GM23338 (cell line): ENCODE measurements around the gene TCTA. TPM values are rescaled to one million over a fixed set of nuclear protein-coding genes. Genes with fewer than 3 reads are reported as not detected.

ENCODE experiments used
- ATAC-seq: fragments of 200-7000 bp; cut with Tn5 transposase; 3 replicates; pipeline ENCODE4 v1.9.1; 2020
- DNase-seq: peaks from one replicate; pipeline ENCODE4 v3.0.0-alpha.2; 2015; ENCODE audit warnings: low spot score
- H2AFZ ChIP-seq: fragments of 200-600 bp; sonication (generic); 2 replicates; pipeline ENCODE4 v1.8.0; 2016; ENCODE audit warnings: antibody characterized with exemption, mild to moderate bottlenecking, moderate library complexity
- H3F3A ChIP-seq: fragments of 200-600 bp; sonication (generic); replicated peaks from 2 replicates; pipeline ENCODE4 v1.8.0; 2017; ENCODE audit warnings: antibody characterized with exemption, mixed run types, low read depth
- H3K27ac ChIP-seq: fragments of 200-600 bp; sonication (generic); 2 replicates; pipeline ENCODE4 v1.6.1; 2016; ENCODE audit warnings: low read depth
- H3K27me3 ChIP-seq: fragments of 200-600 bp; sonication (generic); 2 replicates; pipeline ENCODE4 v1.8.0; 2016; ENCODE audit warnings: mild to moderate bottlenecking, mixed run types, moderate library complexity; ENCODE audit not compliant: insufficient read depth
- H3K36me3 ChIP-seq: fragments of 200-600 bp; sonication (generic); 2 replicates; pipeline ENCODE4 v1.8.0; 2016; ENCODE audit warnings: mild to moderate bottlenecking; ENCODE audit not compliant: insufficient read depth
- H3K4me1 ChIP-seq: fragments of 200-600 bp; sonication (generic); 2 replicates; pipeline ENCODE4 v1.8.0; 2016; ENCODE audit warnings: mild to moderate bottlenecking, moderate library complexity; ENCODE audit not compliant: insufficient read depth
- H3K4me2 ChIP-seq: fragments of 200-600 bp; sonication (generic); 2 replicates; pipeline ENCODE4 v1.7.1; 2017; ENCODE audit warnings: mixed run types
- H3K4me3 ChIP-seq: fragments of 200-600 bp; sonication (generic); 2 replicates; pipeline ENCODE4 v1.6.1; 2016; ENCODE audit warnings: mixed run types
- H3K79me2 ChIP-seq: fragments of 200-600 bp; sonication (generic); replicated peaks from 2 replicates; pipeline ENCODE4 v1.8.0; 2017; ENCODE audit warnings: mild to moderate bottlenecking; ENCODE audit not compliant: insufficient read depth
- H3K9me2 ChIP-seq: fragments of 200-600 bp; sonication (generic); 2 replicates; pipeline ENCODE4 v1.8.0; 2017; ENCODE audit not compliant: insufficient read depth
- H4K20me1 ChIP-seq: fragments of 200-600 bp; sonication (generic); replicated peaks from 2 replicates; pipeline ENCODE4 v1.8.0; 2017; ENCODE audit warnings: mild to moderate bottlenecking; ENCODE audit not compliant: insufficient read depth
- H3K27ac Mint-ChIP-seq: 2 replicates; pipeline ENCODE4 v1.8.0; 2020; ENCODE audit warnings: inconsistent platforms, mild to moderate bottlenecking, moderate library complexity, mixed read lengths
- H3K27me3 Mint-ChIP-seq: 3 replicates; pipeline ENCODE4 v1.8.0; 2022; ENCODE audit warnings: low read depth, mild to moderate bottlenecking, moderate library complexity, mixed read lengths, inconsistent platforms; ENCODE audit not compliant: insufficient read depth, poor library complexity
- H3K36me3 Mint-ChIP-seq: 3 replicates; pipeline ENCODE4 v1.8.0; 2021; ENCODE audit warnings: low read depth, mild to moderate bottlenecking, inconsistent platforms, moderate library complexity, mixed read lengths
- H3K4me1 Mint-ChIP-seq: 3 replicates; pipeline ENCODE4 v1.8.0; 2020; ENCODE audit warnings: mild to moderate bottlenecking, inconsistent platforms, mixed read lengths
- H3K4me3 Mint-ChIP-seq: 3 replicates; pipeline ENCODE4 v1.8.0; 2021; ENCODE audit warnings: moderate library complexity, mild to moderate bottlenecking, inconsistent platforms, mixed read lengths
- H3K9me3 Mint-ChIP-seq: 3 replicates; pipeline ENCODE4 v1.8.0; 2020; ENCODE audit warnings: moderate library complexity, mild to moderate bottlenecking, inconsistent platforms, mixed read lengths
- CREB1 ChIP-seq: fragments of 250-450 bp; sonication (Bioruptor Pico); IDR thresholded peaks from 2 replicates; pipeline ENCODE4 v1.5.0; 2020; ENCODE audit warnings: low read depth, mild to moderate bottlenecking, moderate library complexity
- CTCF ChIP-seq, 2 experiments: fragments of 200-600 bp in 1 of 2; sonication (generic) in 1 of 2; conservative IDR thresholded peaks; 2 replicates each; pipeline versions ENCODE4 v1.5.1 to v1.6.1; 2016 to 2017; ENCODE audit warnings: antibody characterized with exemption in 2 of 2, low read depth in 2 of 2, mild to moderate bottlenecking in 2 of 2, moderate library complexity in 1 of 2
- ETS1 ChIP-seq: IDR thresholded peaks from 2 replicates; pipeline ENCODE4 v1.6.1; 2016; ENCODE audit warnings: antibody characterized with exemption
- EZH2 ChIP-seq: fragments of 200-600 bp; sonication (generic); IDR thresholded peaks from one replicate; pipeline ENCODE4 v1.8.0; 2017; ENCODE audit warnings: antibody characterized with exemption, mild to moderate bottlenecking, low read depth; ENCODE audit not compliant: unreplicated experiment
- EZH2phosphoT487 ChIP-seq: fragments of 200-600 bp; sonication (generic); IDR thresholded peaks from one replicate; pipeline ENCODE4 v1.8.1; 2018; ENCODE audit warnings: antibody characterized with exemption; ENCODE audit not compliant: unreplicated experiment
- JUNB ChIP-seq: IDR thresholded peaks from one replicate; pipeline ENCODE4 v1.6.1; 2016; ENCODE audit warnings: antibody characterized with exemption; ENCODE audit not compliant: unreplicated experiment
- NANOG ChIP-seq: IDR thresholded peaks from 2 replicates; pipeline ENCODE4 v1.6.1; 2016; ENCODE audit warnings: antibody characterized with exemption, borderline replicate concordance
- POLR2AphosphoS5 ChIP-seq: IDR thresholded peaks from 2 replicates; pipeline ENCODE4 v1.6.1; 2016; ENCODE audit warnings: antibody characterized with exemption, low read depth
- REST ChIP-seq: IDR thresholded peaks from one replicate; pipeline ENCODE4 v1.6.1; 2018; ENCODE audit warnings: antibody characterized with exemption; ENCODE audit not compliant: unreplicated experiment
- STAT1 ChIP-seq: IDR thresholded peaks from one replicate; pipeline ENCODE4 v1.6.1; 2016; ENCODE audit warnings: antibody characterized with exemption; ENCODE audit not compliant: unreplicated experiment
- ZNF114 ChIP-seq: fragments of 250-450 bp; sonication (Bioruptor Pico); IDR thresholded peaks from 2 replicates; pipeline ENCODE4 v1.5.0; 2020; ENCODE audit warnings: mild to moderate bottlenecking, moderate library complexity
- ZNF331 ChIP-seq: fragments of 250-450 bp; sonication (Bioruptor Pico); IDR thresholded peaks from 2 replicates; pipeline ENCODE4 v1.5.0; 2020; ENCODE audit warnings: low read depth, mild to moderate bottlenecking, moderate library complexity
- ZNF462 ChIP-seq: fragments of 250-450 bp; sonication (Bioruptor Pico); IDR thresholded peaks from 2 replicates; pipeline ENCODE4 v1.5.0; 2020; ENCODE audit warnings: mild to moderate bottlenecking, moderate library complexity
- polyA plus RNA-seq: library from polyadenylated mRNA; unstranded; fragments of >200 nt; fragmentation: Nextera tagmentation; extraction: Ambion mirVana; gene quantifications from 2 replicates; pipeline ENCODE4 v1.2.1, GENCODE V29; 2016
- total RNA-seq: library from RNA; depleted of rRNA; stranded (reverse); fragments of >200 nt; shearing (Covaris generic); gene quantifications from 2 replicates; pipeline ENCODE4 v1.2.3, GENCODE V29; 2014

The TCTA gene
- total and polyA plus RNA-seq, 2 experiments from 2014 or later = 4.0 to 5.0 TPM

- Histone ChIP-seq H4K20me1 (no peaks in the 10 kb centered on the region), H3K4me1 (no peaks in the 10 kb centered on the region), H3K27ac (no peak overlapping the region), H3K9me2 (no peaks in the 10 kb centered on the region), H3K4me2 (no peak overlapping the region), H3K79me2 (no peaks in the 10 kb centered on the region), H3K4me3 (no peak overlapping the region), H3K27me3 (no peaks in the 10 kb centered on the region), H2AFZ (no peak overlapping the region), H3K36me3 (no peaks in the 10 kb centered on the region), H3F3A (no peaks in the 10 kb centered on the region)
- TF ChIP-seq JUNB (no peak), CTCF (conservative IDR thresholded peaks at IDR 0.05; ENCODE audit: low read depth in 2 of 2) (no peak), ETS1 (no peak), CREB1 (CRISPR knock-in tag) (no peak), POLR2AphosphoS5 (no peak), EZH2 (no peak), ZNF462 (CRISPR knock-in tag) (no peak), REST (no peak), ZNF114 (no peak), EZH2phosphoT487 (no peak), ZNF331 (CRISPR knock-in tag) (no peak), NANOG (no peak), STAT1 (no peak)
- H3K4me1 Mint-ChIP-seq = no peaks in the 10 kb centered on the region
- H3K27me3 Mint-ChIP-seq = peaks cover 10% of the 10 kb centered on the region
- no peaks in the 10 kb centered on the region for H3K36me3 Mint-ChIP-seq
- DNase-seq = no peak
- H3K4me3 Mint-ChIP-seq = no peak overlapping the region
- no peak overlapping the region for H3K27ac Mint-ChIP-seq
- no peak for ATAC-seq
- H3K9me3 Mint-ChIP-seq = no peaks in the 10 kb centered on the region
Measured at GRCh38 chr3:49434731-49435130, 22.5 kb downstream of the TCTA start.
